Eye (tissue), 1 donor: ENCODE results near the gene HGF.
"Not testable (repeated sequence)": the region's sequence is repeated elsewhere in the genome, so short reads cannot be mapped to it uniquely, and the experiment has no call there.

ENCODE experiments used
- DNase-seq: peaks from one replicate; pipeline ENCODE4 v3.0.0-alpha.2; 2015

The HGF gene

GRCh38 chr7:81769891-81770727, at the start of gene HGF:
Gene HGF (minus strand): TSS chr7:81770047. CDS start chr7:81769971, 76 bp downstream.
- peak; percentile 44 for DNase-seq

GRCh38 chr7:81816312-81816711, 46.5 kb upstream of the HGF start:
- no peak for DNase-seq

DNA sequence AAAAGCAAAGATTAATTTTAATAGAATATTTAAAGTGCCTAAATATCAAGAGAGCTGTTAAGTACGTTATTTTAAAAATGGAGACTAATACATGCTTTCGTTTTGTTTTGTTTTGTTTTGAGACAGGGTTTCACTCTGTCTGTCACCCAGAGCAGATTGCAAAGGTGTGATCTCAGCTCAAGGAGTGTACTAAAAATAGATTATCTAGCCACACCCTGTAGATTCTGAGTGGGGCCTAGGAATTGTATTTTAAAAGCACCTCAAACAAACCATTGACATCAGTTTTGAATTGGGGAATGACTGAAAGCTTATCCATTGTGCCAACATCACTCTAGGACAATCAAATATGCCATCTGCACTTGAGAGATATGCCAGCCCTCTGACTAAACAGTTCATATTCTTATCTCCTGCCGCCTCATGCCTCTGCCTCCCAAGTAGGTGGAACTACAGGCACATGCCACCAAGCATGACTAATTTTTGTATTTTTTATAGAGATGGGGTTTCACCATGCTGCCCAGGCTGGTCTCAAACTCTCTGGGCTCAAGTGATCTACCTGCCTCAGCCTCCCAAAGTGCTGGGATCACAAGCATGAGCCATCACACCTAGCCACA, 43.1 kb upstream of the HGF start:
- not testable (repeated sequence) for DNase-seq

GRCh38 chr7:81811956-81812865, 42.4 kb upstream of the HGF start:
- no peak for DNase-seq

GRCh38 chr7:81810476-81811155, 40.8 kb upstream of the HGF start:
- no peak for DNase-seq

GRCh38 chr7:81808310-81808709, 38.5 kb upstream of the HGF start:
- not testable (repeated sequence) for DNase-seq

DNA sequence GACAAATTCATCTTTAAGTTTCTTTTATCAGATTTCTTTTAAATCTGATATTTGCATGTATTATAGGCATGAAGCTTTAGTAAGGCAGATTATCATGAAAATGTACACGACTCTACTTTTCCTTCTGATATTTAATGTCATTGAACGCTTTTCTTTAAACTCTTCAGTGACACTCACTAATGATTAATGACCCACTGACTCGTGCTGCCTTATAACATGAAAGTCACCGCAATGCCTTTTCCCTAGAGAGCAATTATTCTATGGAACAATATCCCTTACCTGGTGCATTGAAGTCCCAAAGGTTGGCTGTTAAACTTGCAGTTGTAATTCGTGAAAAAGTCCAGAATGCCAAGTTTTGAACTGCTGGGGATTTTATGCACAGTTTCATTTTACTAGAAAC, 33.4 kb upstream of the HGF start:
- no peak for DNase-seq

GRCh38 chr7:81802251-81802650, 32.4 kb upstream of the HGF start:
- DNase-seq: no peak

GRCh38 chr7:81801532-81801931, 31.7 kb upstream of the HGF start:
- DNase-seq: no peak

DNA sequence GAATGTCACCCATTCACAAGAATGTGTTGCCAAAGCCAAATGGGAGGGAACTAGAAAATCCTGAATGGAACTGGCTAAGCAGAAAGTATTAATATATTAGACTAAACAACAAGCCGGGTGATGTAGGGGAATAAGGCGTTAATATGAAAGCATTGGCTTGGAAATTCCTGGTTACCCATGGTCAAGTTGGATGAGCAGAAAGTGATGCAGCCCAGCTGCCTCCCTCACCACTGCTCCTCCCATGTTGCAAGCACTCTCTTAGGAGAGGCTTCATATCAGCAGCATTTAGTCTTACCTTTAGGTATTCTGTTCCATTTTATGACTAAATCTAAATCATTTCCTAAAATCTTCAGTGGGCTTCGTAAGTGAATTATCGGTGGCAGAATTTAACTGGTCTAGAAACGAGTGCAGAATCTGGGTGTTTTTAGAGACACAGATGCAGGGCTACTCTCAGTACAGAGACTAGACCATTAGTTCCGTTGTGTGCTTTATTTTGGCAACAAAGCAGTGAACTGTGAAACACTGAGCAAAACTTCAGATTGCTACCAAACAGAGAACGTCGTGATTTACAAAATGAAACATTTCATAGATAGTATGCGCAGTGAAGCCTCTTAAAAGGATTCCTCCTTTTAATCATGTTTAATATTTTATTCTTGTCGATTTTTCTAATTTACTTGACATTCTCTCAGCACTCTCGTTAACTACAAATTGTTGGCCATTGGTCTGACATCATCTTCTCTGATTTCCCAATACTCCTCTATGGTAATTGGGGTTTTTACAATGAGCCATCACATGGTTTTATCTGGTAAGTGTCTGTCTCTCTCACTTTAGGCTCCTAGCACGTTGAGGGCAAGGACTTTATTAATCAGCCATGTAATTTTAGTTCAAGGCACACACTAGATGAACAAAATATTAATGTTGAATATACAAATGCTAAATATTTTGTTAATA, 22.0 kb upstream of the HGF start:
- peak; percentile 20 for DNase-seq

GRCh38 chr7:81790686-81791085, 20.8 kb upstream of the HGF start:
- no peak for DNase-seq

DNA sequence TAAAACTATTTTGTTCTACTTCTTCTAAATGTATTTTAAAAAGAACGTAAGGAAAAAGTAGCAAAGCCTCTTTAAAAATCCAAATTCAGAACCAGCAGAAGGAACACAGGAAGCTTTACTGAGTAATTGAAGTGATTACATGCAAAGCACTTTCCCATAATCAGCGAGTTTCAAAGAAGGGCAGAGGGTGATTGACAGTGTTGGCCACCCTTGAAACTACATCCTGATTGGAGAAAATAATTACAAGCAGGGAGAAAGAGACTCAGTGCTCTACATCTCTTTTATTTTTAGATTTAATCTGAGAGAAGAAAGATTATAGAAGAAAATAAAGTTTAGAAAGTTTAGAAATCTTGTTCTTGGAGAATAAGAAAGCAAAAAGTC, 20.3 kb upstream of the HGF start:
- no peak for DNase-seq

DNA sequence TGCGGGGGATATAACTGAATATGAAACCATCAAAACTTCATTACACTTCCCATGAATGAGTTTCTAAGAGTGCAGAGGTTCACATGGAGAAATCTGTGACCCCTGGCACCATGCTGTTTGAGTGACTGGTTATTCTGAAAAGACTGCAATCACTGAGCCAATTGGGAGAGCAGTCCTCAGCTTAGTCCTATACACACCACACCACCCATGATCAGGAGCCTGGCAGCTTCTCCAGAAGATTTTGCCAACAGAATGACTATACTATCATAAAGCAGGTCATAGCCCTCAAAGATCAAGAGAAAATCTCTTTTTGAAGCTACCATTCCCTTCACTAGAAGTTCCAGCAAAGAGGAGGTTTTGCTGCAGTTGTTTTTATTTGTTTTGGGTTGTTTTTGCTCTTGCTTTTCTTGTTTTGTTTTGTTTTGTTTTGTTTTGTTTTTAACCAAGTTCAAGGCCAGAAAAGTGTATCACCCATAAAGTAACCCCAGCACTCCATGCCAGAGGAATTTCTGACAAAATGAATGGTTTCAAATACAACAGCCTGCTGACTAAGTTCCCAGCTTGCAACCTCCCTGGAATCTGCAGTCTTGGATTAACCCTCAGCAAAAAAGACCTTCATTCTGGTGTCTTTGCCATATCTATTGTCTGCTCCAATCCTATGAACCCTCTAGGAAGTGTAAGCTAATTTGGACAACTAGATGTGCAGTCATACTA, 19.7 kb upstream of the HGF start:
- DNase-seq: no peak

GRCh38 chr7:81788246-81788645, 18.4 kb upstream of the HGF start:
- no peak for DNase-seq

- DNase-seq: no peak
Observed at GRCh38 chr7:81783818-81784217, 14.0 kb upstream of the HGF start.

DNA sequence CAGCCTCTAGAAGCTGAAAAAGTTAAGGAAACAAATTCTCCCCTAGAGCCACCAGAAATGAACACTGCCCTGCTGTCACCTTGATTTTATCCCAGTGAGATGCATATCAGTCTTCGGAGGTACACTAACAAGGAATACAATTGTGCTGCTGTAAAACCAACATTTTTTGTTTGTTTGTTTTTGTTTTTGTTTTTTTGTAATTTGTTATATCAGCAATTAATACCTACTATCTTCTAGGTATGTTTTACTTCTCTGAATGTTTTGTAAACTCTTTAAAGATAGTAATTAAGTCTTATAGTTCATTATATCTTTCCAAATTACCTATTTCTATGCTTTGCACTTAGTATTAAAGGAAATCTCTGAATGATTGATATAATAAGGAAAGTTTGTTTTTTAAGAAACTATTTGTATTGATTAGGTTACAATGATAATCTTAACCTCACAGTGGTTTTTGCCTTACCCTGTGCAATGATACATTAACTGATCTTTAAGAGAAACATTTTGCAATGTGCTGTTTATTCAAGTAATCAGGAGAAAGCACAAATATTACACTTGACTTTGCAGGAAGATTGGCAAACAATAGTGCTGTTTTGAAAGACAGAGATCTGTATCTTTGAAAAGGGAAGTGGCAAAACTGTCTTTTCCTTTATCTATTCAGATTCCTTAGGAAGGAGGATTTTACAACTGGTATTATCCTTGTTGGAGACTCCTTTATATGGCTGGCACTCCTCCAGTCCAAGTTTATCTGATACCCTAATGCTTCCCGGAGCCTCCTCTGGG, 11.3 kb upstream of the HGF start:
- DNase-seq: no peak

- DNase-seq: no peak
Observed at GRCh38 chr7:81779706-81780105, 9.9 kb upstream of the HGF start.

GRCh38 chr7:81777697-81778096, 7.8 kb upstream of the HGF start:
- DNase-seq: no peak

DNA sequence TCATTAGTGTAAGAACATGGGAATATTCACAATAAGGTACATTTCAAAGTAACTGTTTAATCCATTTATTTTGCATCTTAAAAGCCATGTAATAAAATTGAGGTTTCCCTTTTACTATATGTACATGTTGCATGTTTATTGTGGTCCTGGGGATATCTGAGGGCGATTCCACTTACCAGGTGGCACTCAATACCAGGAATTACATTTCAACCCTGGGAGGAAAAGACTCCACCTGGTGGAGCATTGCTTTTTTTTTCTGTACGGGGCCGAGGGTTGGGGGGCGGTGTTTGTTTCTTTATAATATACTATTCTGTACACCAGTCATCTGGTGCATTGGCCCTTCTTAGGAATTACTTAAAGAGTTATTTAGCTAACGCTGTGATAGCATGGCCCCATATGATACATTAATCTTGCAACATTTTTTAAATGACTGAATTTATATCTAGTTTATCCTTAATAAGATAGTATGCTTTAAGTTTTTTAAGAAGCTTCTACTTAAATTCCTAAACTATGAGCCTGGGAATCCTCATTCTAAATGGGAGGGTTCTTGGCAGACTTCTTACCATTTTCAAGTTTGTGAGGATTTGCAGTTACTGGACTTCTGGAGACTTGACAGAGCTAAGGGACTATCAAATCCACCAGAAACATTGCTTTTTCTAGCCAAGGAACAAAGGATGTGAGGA, 7.2 kb upstream of the HGF start:
- no peak for DNase-seq

DNA sequence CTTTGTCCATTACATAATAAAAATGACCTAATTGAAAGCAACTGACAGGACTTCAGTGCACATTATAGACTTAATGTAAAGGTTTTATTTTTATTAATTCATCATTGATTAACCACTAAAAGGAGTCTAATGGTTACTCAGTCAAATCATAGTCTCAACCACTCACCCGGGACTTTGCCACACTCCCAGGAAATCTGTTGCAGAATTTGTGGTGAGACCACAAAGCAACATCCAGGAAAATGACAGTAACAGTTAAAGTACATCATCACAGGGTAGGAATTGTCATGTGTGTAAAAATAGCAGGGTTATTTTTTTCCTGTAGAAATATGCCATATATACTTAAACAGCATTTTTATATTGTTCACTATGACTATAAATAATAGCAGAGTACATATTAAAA, 6.3 kb upstream of the HGF start:
- no peak for DNase-seq
